Retinal pigment epithelial cell (primary cell): ENCODE data around the gene ERMP1.

Source experiments
- DNase-seq: peaks from one replicate; pipeline ENCODE4 v3.0.0-alpha.2; 2010; ENCODE audit warnings: low read depth
- H3K4me3 ChIP-seq: 2 replicates; pipeline ENCODE4 v1.5.1; 2011; ENCODE audit warnings: mild to moderate bottlenecking, low read length, control low read depth, moderate library complexity
- CTCF ChIP-seq: conservative IDR thresholded peaks from 2 replicates; pipeline ENCODE4 v1.5.1; 2011; ENCODE audit warnings: low read depth, low read length, control low read depth, inconsistent platforms

Gene ERMP1

GRCh38 chr9:5793812-5794211 lies 39.1 kb downstream of the ERMP1 start:
- TF ChIP-seq CTCF, result no peak
- DNase-seq, result no peak
- H3K4me3 ChIP-seq, result no peak overlapping the region

DNA sequence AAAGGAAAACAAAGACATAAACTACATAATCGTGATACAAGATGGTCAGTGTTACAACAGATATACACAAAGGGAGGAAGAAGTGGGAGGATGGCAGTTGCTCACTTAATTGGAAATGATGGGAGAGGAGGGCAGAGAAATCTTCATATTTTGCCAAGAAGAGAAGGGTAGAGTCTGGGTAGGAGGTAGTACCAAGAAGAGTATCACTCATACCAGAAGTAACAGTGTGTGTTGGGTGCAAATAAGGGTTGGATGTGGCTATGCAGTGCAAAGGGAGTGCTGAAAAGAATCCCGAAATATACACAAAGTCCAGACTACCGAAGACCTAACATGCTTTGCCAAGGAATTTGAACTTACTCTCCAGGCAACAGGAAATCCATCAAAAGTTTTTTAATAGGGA lies 41.0 kb downstream of the ERMP1 start:
- no peak overlapping the region for H3K4me3 ChIP-seq
- no peak for TF ChIP-seq CTCF
- DNase-seq, result no peak

GRCh38 chr9:5790923-5791322 lies 42.0 kb downstream of the ERMP1 start:
- no peak for DNase-seq
- no peak for TF ChIP-seq CTCF

GRCh38 chr9:5789489-5789888 lies 43.4 kb downstream of the ERMP1 start:
- H3K4me3 ChIP-seq, result no peak overlapping the region
- no peak for DNase-seq
- TF ChIP-seq CTCF, result no peak

More at GRCh38 chr9:5790923-5791322, 42.0 kb downstream of the ERMP1 start:
- no peak overlapping the region for H3K4me3 ChIP-seq

- H3K4me3 ChIP-seq, result no peak overlapping the region
- TF ChIP-seq CTCF, result no peak
- DNase-seq, result no peak
These were observed 45.1 kb downstream of the ERMP1 start for GRCh38 chr9:5787759-5788302.

- no peak for DNase-seq
- TF ChIP-seq CTCF, result no peak
- no peak overlapping the region for H3K4me3 ChIP-seq
These were observed 45.7 kb downstream of the ERMP1 start for GRCh38 chr9:5787220-5787619.

DNA sequence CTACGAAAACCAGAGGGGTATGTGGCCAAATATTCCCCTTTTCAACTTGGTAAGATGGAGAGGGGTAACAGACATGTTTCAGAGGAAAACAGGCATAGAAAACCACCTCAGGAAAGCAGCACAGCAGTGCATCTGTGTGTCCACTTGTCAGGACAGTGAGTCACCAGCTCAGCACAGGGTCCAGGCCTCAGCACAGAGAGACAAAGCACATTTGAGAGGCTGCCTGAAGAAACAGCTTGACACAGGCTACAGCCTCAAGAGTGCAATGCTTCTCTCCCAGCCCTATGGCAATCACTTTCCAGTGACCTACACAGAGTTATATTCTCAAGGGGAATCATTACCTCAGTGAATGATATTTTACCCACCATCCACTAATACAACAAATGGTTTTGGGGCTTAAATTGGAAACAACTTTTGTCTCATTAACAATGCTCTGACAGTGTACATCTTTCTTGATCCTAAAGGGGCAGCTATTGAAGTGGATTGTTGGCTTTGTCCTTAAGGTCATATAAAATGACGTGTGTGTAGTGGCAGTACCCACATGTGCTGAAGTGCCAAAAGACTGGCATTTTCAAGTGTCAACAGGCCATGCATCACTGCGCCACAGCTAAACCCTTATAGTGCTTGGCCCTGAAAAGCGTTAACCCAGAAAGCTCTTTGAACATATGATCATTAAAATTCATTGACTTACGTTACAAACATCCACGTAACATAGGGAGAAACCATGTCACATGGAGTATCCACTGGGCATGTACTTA lies 46.4 kb downstream of the ERMP1 start:
- H3K4me3 ChIP-seq, result no peak overlapping the region
- TF ChIP-seq CTCF, result no peak
- no peak for DNase-seq
